ENCODE data around the gene MGST2.

Gene MGST2

GRCh38 chr4:139743027-139743426 is 77.4 kb downstream of the MGST2 start:
- DNase-seq = no peak

DNA sequence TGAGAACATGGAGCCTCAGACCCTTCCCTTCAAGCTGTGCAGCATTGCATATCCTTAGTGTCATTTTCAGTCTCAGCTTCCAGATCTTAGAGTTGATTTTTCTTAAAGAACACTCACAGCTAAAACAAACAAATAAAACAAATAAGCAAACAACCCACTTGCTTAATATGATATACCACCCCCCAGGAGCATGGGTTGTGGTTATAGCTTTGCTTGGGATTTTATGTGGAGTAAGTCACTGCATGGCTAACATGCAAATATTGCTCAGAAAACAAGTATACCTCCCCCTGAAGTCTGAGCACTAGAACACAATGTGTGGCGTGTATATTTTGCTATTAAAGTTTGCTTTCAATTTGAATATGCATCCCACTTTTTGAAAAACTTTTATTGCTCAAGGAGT is 78.6 kb downstream of the MGST2 start:
- H3K79me2 ChIP-seq (ENCODE audit: control insufficient read depth, insufficient read depth, low read length, poor library complexity) = no peaks in the 10 kb centered on the region
- no peak overlapping the region for H3K9ac ChIP-seq (ENCODE audit: low read length)
- no peak overlapping the region for H2BK5ac ChIP-seq (ENCODE audit: low read depth, low read length, poor library complexity)
- H2AK5ac ChIP-seq (ENCODE audit: low read length) = no peak overlapping the region
- no peaks in the 10 kb centered on the region for H3K9me3 ChIP-seq (ENCODE audit: insufficient read depth, low read depth, low read length)
- H3K4ac ChIP-seq (ENCODE audit: low read depth, low read length) = no peak overlapping the region
- H3K4me3 ChIP-seq (ENCODE audit: low read depth, low read length) = no peak overlapping the region
- H4K12ac ChIP-seq (ENCODE audit: low read depth, low read length) = no peak overlapping the region
- no peak overlapping the region for H4K91ac ChIP-seq (ENCODE audit: low read depth, low read length)
- no CpG with 5 or more reads among the region's 1 CpG for WGBS (ENCODE audit: extremely low coverage, insufficient coverage, insufficient read length)
- no peak overlapping the region for H3K14ac ChIP-seq (ENCODE audit: low read length)
- no peak overlapping the region for H4K8ac ChIP-seq (ENCODE audit: low read depth, low read length)
- H2BK120ac ChIP-seq (ENCODE audit: insufficient read depth, low read length, poor library complexity) = no peak overlapping the region
- peaks cover 13 to 22% of the 10 kb centered on the region in 2 experiments for H3K4me1 ChIP-seq (ENCODE audit: control insufficient read depth in 1 of 2, insufficient read depth in 2 of 2, low read length in 2 of 2)
- no peak overlapping the region for H2BK12ac ChIP-seq (ENCODE audit: low read length)
- no peak overlapping the region for H3K18ac ChIP-seq (ENCODE audit: low read length)
- H3K79me1 ChIP-seq (ENCODE audit: low read length) = peaks cover 2% of the 10 kb centered on the region
- H3K4me2 ChIP-seq (ENCODE audit: low read length) = no peak overlapping the region
- no peak overlapping the region for H2AFZ ChIP-seq (ENCODE audit: insufficient read depth, low read length, poor library complexity)
- H3K27ac ChIP-seq (ENCODE audit: low read depth, low read length) = no peak overlapping the region
- no peak for DNase-seq
- H3K36me3 ChIP-seq (ENCODE audit: control insufficient read depth in 1 of 2, insufficient read depth in 2 of 2, low read length in 2 of 2) = no peaks in the 10 kb centered on the region
- no peaks in the 10 kb centered on the region for H3K27me3 ChIP-seq (ENCODE audit: insufficient read depth, low read length)
- no peak overlapping the region for H3K23ac ChIP-seq (ENCODE audit: low read length)

More at GRCh38 chr4:139743027-139743426, 77.4 kb downstream of the MGST2 start:
- H3K4ac ChIP-seq (ENCODE audit: low read depth, low read length) = no peak overlapping the region
- H3K27ac ChIP-seq (ENCODE audit: low read depth, low read length) = no peak overlapping the region
- peaks cover 11 to 19% of the 10 kb centered on the region in 2 experiments for H3K4me1 ChIP-seq (ENCODE audit: control insufficient read depth in 1 of 2, insufficient read depth in 2 of 2, low read length in 2 of 2)
- H3K36me3 ChIP-seq (ENCODE audit: control insufficient read depth in 1 of 2, insufficient read depth in 2 of 2, low read length in 2 of 2) = no peaks in the 10 kb centered on the region
- no peak overlapping the region for H2BK12ac ChIP-seq (ENCODE audit: low read length)
- no peaks in the 10 kb centered on the region for H3K79me1 ChIP-seq (ENCODE audit: low read length)
- H3K14ac ChIP-seq (ENCODE audit: low read length) = no peak overlapping the region
- H3K79me2 ChIP-seq (ENCODE audit: control insufficient read depth, insufficient read depth, low read length, poor library complexity) = no peaks in the 10 kb centered on the region
- no peak overlapping the region for H4K8ac ChIP-seq (ENCODE audit: low read depth, low read length)
- H4K91ac ChIP-seq (ENCODE audit: low read depth, low read length) = no peak overlapping the region
- H2BK5ac ChIP-seq (ENCODE audit: low read depth, low read length, poor library complexity) = no peak overlapping the region
- no peak overlapping the region for H3K23ac ChIP-seq (ENCODE audit: low read length)
- no peak overlapping the region for H4K12ac ChIP-seq (ENCODE audit: low read depth, low read length)
- H2BK120ac ChIP-seq (ENCODE audit: insufficient read depth, low read length, poor library complexity) = peak overlapping the region; percentile 4
- no peak overlapping the region for H2AK5ac ChIP-seq (ENCODE audit: low read length)
- H3K9ac ChIP-seq (ENCODE audit: low read length) = no peak overlapping the region
- no peaks in the 10 kb centered on the region for H3K9me3 ChIP-seq (ENCODE audit: insufficient read depth, low read depth, low read length)
- no peak overlapping the region for H3K18ac ChIP-seq (ENCODE audit: low read length)
- no CpG with 5 or more reads among the region's 5 CpGs for WGBS (ENCODE audit: extremely low coverage, insufficient coverage, insufficient read length)
- no peak overlapping the region for H3K4me3 ChIP-seq (ENCODE audit: low read depth, low read length)
- H3K27me3 ChIP-seq (ENCODE audit: insufficient read depth, low read length) = no peaks in the 10 kb centered on the region
- no peak overlapping the region for H3K4me2 ChIP-seq (ENCODE audit: low read length)
- no peak overlapping the region for H2AFZ ChIP-seq (ENCODE audit: insufficient read depth, low read length, poor library complexity)

DNA sequence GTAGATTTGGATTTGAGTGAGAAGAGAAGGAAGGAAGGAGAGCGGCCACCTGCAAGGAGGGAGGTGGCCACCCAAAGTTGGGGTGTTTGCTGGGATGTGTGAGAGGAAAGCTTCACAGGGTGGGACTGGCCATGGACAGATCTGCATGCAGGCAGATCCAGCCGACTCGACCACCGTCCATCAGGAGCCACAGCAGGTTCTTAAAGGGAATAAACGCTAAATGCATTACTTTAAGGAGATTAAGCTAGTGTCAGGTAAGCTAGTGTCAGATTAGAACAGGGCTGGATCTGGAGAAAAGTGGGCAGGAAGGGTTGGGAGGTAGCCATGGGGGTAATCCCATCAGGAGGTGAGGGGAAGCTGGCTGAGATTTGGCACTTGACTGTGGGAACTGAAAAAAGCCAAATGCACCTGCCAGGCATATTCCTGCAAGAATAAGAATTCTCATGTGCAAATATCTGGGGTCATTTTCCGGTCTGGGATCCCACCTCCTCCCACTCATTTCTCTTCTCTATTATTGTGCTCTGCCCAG is 79.6 kb downstream of the MGST2 start:
- H3K23ac ChIP-seq (ENCODE audit: low read length) = no peak overlapping the region
- no peak overlapping the region for H4K91ac ChIP-seq (ENCODE audit: low read depth, low read length)
- no peaks in the 10 kb centered on the region for H3K36me3 ChIP-seq (ENCODE audit: control insufficient read depth in 1 of 2, insufficient read depth in 2 of 2, low read length in 2 of 2)
- no peaks in the 10 kb centered on the region for H3K9me3 ChIP-seq (ENCODE audit: insufficient read depth, low read depth, low read length)
- no peak overlapping the region for H4K12ac ChIP-seq (ENCODE audit: low read depth, low read length)
- no peak overlapping the region for H2BK120ac ChIP-seq (ENCODE audit: insufficient read depth, low read length, poor library complexity)
- H3K4ac ChIP-seq (ENCODE audit: low read depth, low read length) = no peak overlapping the region
- H3K4me2 ChIP-seq (ENCODE audit: low read length) = no peak overlapping the region
- H3K18ac ChIP-seq (ENCODE audit: low read length) = no peak overlapping the region
- H2BK5ac ChIP-seq (ENCODE audit: low read depth, low read length, poor library complexity) = no peak overlapping the region
- peaks cover 2% of the 10 kb centered on the region for H3K79me1 ChIP-seq (ENCODE audit: low read length)
- no peaks in the 10 kb centered on the region for H3K27me3 ChIP-seq (ENCODE audit: insufficient read depth, low read length)
- no peak overlapping the region for H3K14ac ChIP-seq (ENCODE audit: low read length)
- H3K79me2 ChIP-seq (ENCODE audit: control insufficient read depth, insufficient read depth, low read length, poor library complexity) = no peaks in the 10 kb centered on the region
- H4K8ac ChIP-seq (ENCODE audit: low read depth, low read length) = no peak overlapping the region
- H3K9ac ChIP-seq (ENCODE audit: low read length) = no peak overlapping the region
- no peak overlapping the region for H2BK12ac ChIP-seq (ENCODE audit: low read length)
- no CpG with 5 or more reads among the region's 6 CpGs for WGBS (ENCODE audit: extremely low coverage, insufficient coverage, insufficient read length)
- H2AK5ac ChIP-seq (ENCODE audit: low read length) = no peak overlapping the region
- H3K4me3 ChIP-seq (ENCODE audit: low read depth, low read length) = no peak overlapping the region
- peaks cover 11 to 20% of the 10 kb centered on the region in 2 experiments for H3K4me1 ChIP-seq (ENCODE audit: control insufficient read depth in 1 of 2, insufficient read depth in 2 of 2, low read length in 2 of 2)
- no peak for DNase-seq
- no peak overlapping the region for H2AFZ ChIP-seq (ENCODE audit: insufficient read depth, low read length, poor library complexity)
- H3K27ac ChIP-seq (ENCODE audit: low read depth, low read length) = no peak overlapping the region

GRCh38 chr4:139746431-139747171 is 81.0 kb downstream of the MGST2 start:
- H3K79me1 ChIP-seq (ENCODE audit: low read length) = peaks cover 2% of the 10 kb centered on the region
- no peak overlapping the region for H2AFZ ChIP-seq (ENCODE audit: insufficient read depth, low read length, poor library complexity)
- WGBS (ENCODE audit: extremely low coverage, insufficient coverage, insufficient read length) = no CpG with 5 or more reads among the region's 12 CpGs
- no peak overlapping the region for H4K91ac ChIP-seq (ENCODE audit: low read depth, low read length)
- H3K9me3 ChIP-seq (ENCODE audit: insufficient read depth, low read depth, low read length) = no peaks in the 10 kb centered on the region
- no peaks in the 10 kb centered on the region for H3K27me3 ChIP-seq (ENCODE audit: insufficient read depth, low read length)
- H4K12ac ChIP-seq (ENCODE audit: low read depth, low read length) = no peak overlapping the region
- H3K4me2 ChIP-seq (ENCODE audit: low read length) = no peak overlapping the region
- no peak overlapping the region for H2BK5ac ChIP-seq (ENCODE audit: low read depth, low read length, poor library complexity)
- no peaks in the 10 kb centered on the region for H3K36me3 ChIP-seq (ENCODE audit: control insufficient read depth in 1 of 2, insufficient read depth in 2 of 2, low read length in 2 of 2)
- H3K4ac ChIP-seq (ENCODE audit: low read depth, low read length) = no peak overlapping the region
- DNase-seq = no peak
- H2AK5ac ChIP-seq (ENCODE audit: low read length) = no peak overlapping the region
- no peak overlapping the region for H3K23ac ChIP-seq (ENCODE audit: low read length)
- H3K14ac ChIP-seq (ENCODE audit: low read length) = no peak overlapping the region
- no peak overlapping the region for H3K18ac ChIP-seq (ENCODE audit: low read length)
- no peak overlapping the region for H2BK12ac ChIP-seq (ENCODE audit: low read length)
- H3K4me3 ChIP-seq (ENCODE audit: low read depth, low read length) = no peak overlapping the region
- H2BK120ac ChIP-seq (ENCODE audit: insufficient read depth, low read length, poor library complexity) = no peak overlapping the region
- H3K4me1 ChIP-seq (ENCODE audit: control insufficient read depth in 1 of 2, insufficient read depth in 2 of 2, low read length in 2 of 2) = peaks cover 4 to 12% of the 10 kb centered on the region in 2 experiments
- no peak overlapping the region for H3K27ac ChIP-seq (ENCODE audit: low read depth, low read length)
- H4K8ac ChIP-seq (ENCODE audit: low read depth, low read length) = no peak overlapping the region
- no peak overlapping the region for H3K9ac ChIP-seq (ENCODE audit: low read length)
- no peaks in the 10 kb centered on the region for H3K79me2 ChIP-seq (ENCODE audit: control insufficient read depth, insufficient read depth, low read length, poor library complexity)
